ENCODE measurements around the gene OGFOD2. TPM values are rescaled to one million over a fixed set of nuclear protein-coding genes. Genes with fewer than 3 reads are reported as not detected.
"Not testable (repeated sequence)": the region's sequence is repeated elsewhere in the genome, so short reads cannot be mapped to it uniquely, and the experiment has no call there.

Gene OGFOD2
- polyA plus RNA-seq, 6 donors from 2014 or later, result 9.4 to 20.4 (median 14.2) TPM

- DNase-seq, result no peak
- Mint-ChIP-seq H3K4me3 (peak overlapping the region in 1 of 8 donors; percentile 5), H3K27me3 (no peaks in the 10 kb centered on the region), H3K27ac (no peak overlapping the region), H3K9me3 (no peaks in the 10 kb centered on the region), H3K36me3 (no peaks in the 10 kb centered on the region), H3K4me1 (no peaks in the 10 kb centered on the region)
- ATAC-seq (ENCODE audit: low read depth in 2 of 2), result no peak
These were observed 25.0 kb downstream of the OGFOD2 start for GRCh38 chr12:122999986-123000420.

GRCh38 chr12:123000578-123000977 is 25.5 kb downstream of the OGFOD2 start:
- DNase-seq (no peak), ATAC-seq (ENCODE audit: low read depth in 2 of 2) (no peak)
- Mint-ChIP-seq H3K27ac (no peak overlapping the region), H3K4me3 (no peak overlapping the region), H3K27me3 (no peaks in the 10 kb centered on the region), H3K36me3 (no peaks in the 10 kb centered on the region), H3K9me3 (no peaks in the 10 kb centered on the region), H3K4me1 (no peaks in the 10 kb centered on the region)

- H3K4me1 Mint-ChIP-seq, result no peaks in the 10 kb centered on the region
- H3K9me3 Mint-ChIP-seq, result no peaks in the 10 kb centered on the region
- no peak overlapping the region for H3K4me3 Mint-ChIP-seq
- DNase-seq (no peak), ATAC-seq (ENCODE audit: low read depth in 2 of 2) (no peak)
- peak overlapping the region in 1 of 6 donors; percentile 45 for H3K27ac Mint-ChIP-seq
- H3K36me3 Mint-ChIP-seq, result no peaks in the 10 kb centered on the region
- no peaks in the 10 kb centered on the region for H3K27me3 Mint-ChIP-seq
These were observed 26.4 kb downstream of the OGFOD2 start for GRCh38 chr12:123001464-123001863.

- ATAC-seq (ENCODE audit: low read depth in 2 of 2), result no peak
These were observed 28.2 kb downstream of the OGFOD2 start for GRCh38 chr12:123003257-123003656.

GRCh38 chr12:123004287-123004686 is 29.2 kb downstream of the OGFOD2 start:
- H3K27ac Mint-ChIP-seq, result no peak overlapping the region
- no peaks in the 10 kb centered on the region for H3K4me1 Mint-ChIP-seq
- ATAC-seq (ENCODE audit: low read depth in 2 of 2), result no peak
- no peak for DNase-seq
- no peaks in the 10 kb centered on the region for H3K36me3 Mint-ChIP-seq
- no peaks in the 10 kb centered on the region for H3K9me3 Mint-ChIP-seq
- no peaks in the 10 kb centered on the region for H3K27me3 Mint-ChIP-seq
- no peak overlapping the region for H3K4me3 Mint-ChIP-seq

More at GRCh38 chr12:123003257-123003656, 28.2 kb downstream of the OGFOD2 start:
- H3K4me1 Mint-ChIP-seq, result no peaks in the 10 kb centered on the region
- no peaks in the 10 kb centered on the region for H3K27me3 Mint-ChIP-seq
- no peaks in the 10 kb centered on the region for H3K36me3 Mint-ChIP-seq
- no peaks in the 10 kb centered on the region for H3K9me3 Mint-ChIP-seq
- H3K4me3 Mint-ChIP-seq, result no peak overlapping the region
- peak overlapping the region in 3 of 6 donors; percentile 52 to 89 (median 81) for H3K27ac Mint-ChIP-seq
- no peak for DNase-seq

GRCh38 chr12:123005081-123005626 is 30.1 kb downstream of the OGFOD2 start:
- DNase-seq (no peak), ATAC-seq (ENCODE audit: low read depth in 2 of 2) (no peak)
- Mint-ChIP-seq H3K9me3 (no peaks in the 10 kb centered on the region), H3K4me3 (no peak overlapping the region), H3K27me3 (no peaks in the 10 kb centered on the region), H3K4me1 (no peaks in the 10 kb centered on the region), H3K27ac (no peak overlapping the region), H3K36me3 (no peaks in the 10 kb centered on the region)

- peak overlapping the region in 1 of 6 donors; percentile 20 for H3K27ac Mint-ChIP-seq
These were observed 31.9 kb downstream of the OGFOD2 start for GRCh38 chr12:123006977-123007376.

GRCh38 chr12:123010110-123010509 is 35.1 kb downstream of the OGFOD2 start:
- no peak overlapping the region for H3K27ac Mint-ChIP-seq

More at GRCh38 chr12:123006977-123007376, 31.9 kb downstream of the OGFOD2 start:
- no peak for ATAC-seq (ENCODE audit: low read depth in 2 of 2)
- no peak for DNase-seq
- no peaks in the 10 kb centered on the region for H3K9me3 Mint-ChIP-seq
- no peak overlapping the region for H3K4me3 Mint-ChIP-seq
- no peaks in the 10 kb centered on the region for H3K27me3 Mint-ChIP-seq
- no peaks in the 10 kb centered on the region for H3K4me1 Mint-ChIP-seq
- H3K36me3 Mint-ChIP-seq, result no peaks in the 10 kb centered on the region

GRCh38 chr12:123010681-123011080 is 35.6 kb downstream of the OGFOD2 start:
- H3K27me3 Mint-ChIP-seq, result no peaks in the 10 kb centered on the region
- H3K4me1 Mint-ChIP-seq, result peaks cover 0 to 2% (median 0%) of the 10 kb centered on the region in 3 donors
- no peaks in the 10 kb centered on the region for H3K36me3 Mint-ChIP-seq
- ATAC-seq (ENCODE audit: low read depth in 2 of 2) (no peak), DNase-seq (no peak)
- H3K27ac Mint-ChIP-seq, result no peak overlapping the region
- no peak overlapping the region for H3K4me3 Mint-ChIP-seq
- no peaks in the 10 kb centered on the region for H3K9me3 Mint-ChIP-seq

More at GRCh38 chr12:123010110-123010509, 35.1 kb downstream of the OGFOD2 start:
- H3K9me3 Mint-ChIP-seq, result no peaks in the 10 kb centered on the region
- H3K27me3 Mint-ChIP-seq, result no peaks in the 10 kb centered on the region
- no peak overlapping the region for H3K4me3 Mint-ChIP-seq
- H3K36me3 Mint-ChIP-seq, result no peaks in the 10 kb centered on the region
- no peaks in the 10 kb centered on the region for H3K4me1 Mint-ChIP-seq
- ATAC-seq (ENCODE audit: low read depth in 2 of 2) (no peak), DNase-seq (no peak)

GRCh38 chr12:123011701-123012100 is 36.7 kb downstream of the OGFOD2 start:
- H3K27ac Mint-ChIP-seq, result no peak overlapping the region
- no peaks in the 10 kb centered on the region for H3K9me3 Mint-ChIP-seq
- DNase-seq, result no peak
- peaks cover 0 to 3% (median 0%) of the 10 kb centered on the region in 3 donors for H3K4me1 Mint-ChIP-seq
- H3K36me3 Mint-ChIP-seq, result no peaks in the 10 kb centered on the region
- H3K27me3 Mint-ChIP-seq, result no peaks in the 10 kb centered on the region
- no peak for ATAC-seq (ENCODE audit: low read depth in 2 of 2)
- no peak overlapping the region for H3K4me3 Mint-ChIP-seq

- Mint-ChIP-seq H3K4me1 (peaks cover 1 to 7% (median 6%) of the 10 kb centered on the region in 3 donors), H3K4me3 (no peak overlapping the region), H3K27ac (no peak overlapping the region), H3K36me3 (no peaks in the 10 kb centered on the region), H3K27me3 (no peaks in the 10 kb centered on the region), H3K9me3 (peaks cover 0 to 1% (median 0%) of the 10 kb centered on the region in 7 donors)
- DNase-seq, result no peak
- ATAC-seq (ENCODE audit: low read depth in 2 of 2), result no peak
These were observed 38.4 kb downstream of the OGFOD2 start for GRCh38 chr12:123013185-123014095.

GRCh38 chr12:123014473-123014872 is 39.4 kb downstream of the OGFOD2 start:
- not testable (repeated sequence) for H3K4me3 Mint-ChIP-seq; DNase-seq; H3K4me1 Mint-ChIP-seq; H3K27ac Mint-ChIP-seq; H3K9me3 Mint-ChIP-seq; H3K27me3 Mint-ChIP-seq; H3K36me3 Mint-ChIP-seq; ATAC-seq (ENCODE audit: low read depth in 2 of 2)

- H3K36me3 Mint-ChIP-seq, result no peaks in the 10 kb centered on the region
- no peak overlapping the region for H3K4me3 Mint-ChIP-seq
- peak overlapping the region in 2 of 6 donors; percentile 22 to 78 for H3K27ac Mint-ChIP-seq
- DNase-seq, result no peak
- peaks cover 1 to 12% (median 11%) of the 10 kb centered on the region in 3 donors for H3K4me1 Mint-ChIP-seq
- H3K27me3 Mint-ChIP-seq, result no peaks in the 10 kb centered on the region
- H3K9me3 Mint-ChIP-seq, result peaks cover 0 to 1% (median 0%) of the 10 kb centered on the region in 7 donors
- no peak for ATAC-seq (ENCODE audit: low read depth in 2 of 2)
These were observed 42.7 kb downstream of the OGFOD2 start for GRCh38 chr12:123017753-123018152.

GRCh38 chr12:123019841-123020138 is 44.7 kb downstream of the OGFOD2 start:
- Mint-ChIP-seq H3K4me3 (no peak overlapping the region), H3K27ac (peak overlapping the region in 2 of 6 donors; percentile 87 to 96), H3K36me3 (no peaks in the 10 kb centered on the region), H3K9me3 (peaks cover 0 to 1% (median 0%) of the 10 kb centered on the region in 7 donors), H3K27me3 (no peaks in the 10 kb centered on the region), H3K4me1 (peaks cover 1 to 16% (median 11%) of the 10 kb centered on the region in 3 donors)
- DNase-seq, result no peak
- ATAC-seq (ENCODE audit: low read depth in 2 of 2), result no peak

Data from naive B cell (primary cell).